Epithelial cell of esophagus (primary cell): ENCODE data around the gene COL25A1.
A peak's percentile ranks its signal among the peaks of the same experiment; 100 is the strongest.

Experiments used
- DNase-seq: peaks from one replicate; pipeline ENCODE4 v3.0.0; 2010; ENCODE audit warnings: low read depth
- H3K4me3 ChIP-seq: 2 replicates; pipeline ENCODE4 v1.5.1; 2011; ENCODE audit warnings: mild to moderate bottlenecking, low read length, control low read depth
- CTCF ChIP-seq: IDR thresholded peaks from 2 replicates; pipeline ENCODE4 v1.5.1; 2011; ENCODE audit warnings: low read depth, mild to moderate bottlenecking, low read length, control low read depth, inconsistent platforms; ENCODE audit not compliant: insufficient read depth; ENCODE audit errors: missing control alignments

COL25A1 gene

GRCh38 chr4:108852691-108853090 lies 449.8 kb downstream of the COL25A1 start:
- DNase-seq: peak; percentile 6
- no peak overlapping the region for H3K4me3 ChIP-seq
- no peak for TF ChIP-seq CTCF

- no peak for DNase-seq
- H3K4me3 ChIP-seq: no peak overlapping the region
- no peak for TF ChIP-seq CTCF
Observed at GRCh38 chr4:108851366-108851765, 451.1 kb downstream of the COL25A1 start.

GRCh38 chr4:108850219-108850649 lies 452.2 kb downstream of the COL25A1 start:
- H3K4me3 ChIP-seq: no peak overlapping the region
- no peak for TF ChIP-seq CTCF
- DNase-seq: no peak

- peak; percentile 65 for DNase-seq
- H3K4me3 ChIP-seq: no peak overlapping the region
- no peak for TF ChIP-seq CTCF
Observed at GRCh38 chr4:108849611-108850168, 452.8 kb downstream of the COL25A1 start.

- H3K4me3 ChIP-seq: no peak overlapping the region
- DNase-seq: no peak
- TF ChIP-seq CTCF: no peak
Observed at GRCh38 chr4:108846568-108846967, 455.9 kb downstream of the COL25A1 start.

GRCh38 chr4:108840426-108840975 lies 462.0 kb downstream of the COL25A1 start:
- no peak for TF ChIP-seq CTCF
- no peak for DNase-seq
- H3K4me3 ChIP-seq: no peak overlapping the region

- TF ChIP-seq CTCF: no peak
- no peak for DNase-seq
- H3K4me3 ChIP-seq: no peak overlapping the region
Observed at GRCh38 chr4:108839333-108839732, 463.1 kb downstream of the COL25A1 start.
